Vagina (tissue), 2 donors: ENCODE results near the gene CPN1. TPM values are rescaled to one million over a fixed set of nuclear protein-coding genes. Genes with fewer than 3 reads are reported as not detected.

Experiments used
- DNase-seq, 2 donors: peaks; one replicate each; pipeline ENCODE4 v3.0.0-alpha.2; 2017; ENCODE audit errors: extremely low spot score in 2 of 2
- H3K27ac ChIP-seq: fragments of 200-600 bp; sonication (generic); one replicate; pipeline ENCODE4 v1.5.1; 2019
- H3K27me3 ChIP-seq: fragments of 200-600 bp; sonication (generic); one replicate; pipeline ENCODE4 v1.5.1; 2019
- H3K36me3 ChIP-seq, 2 donors: fragments of 200-600 bp; sonication (generic); one replicate each; pipeline ENCODE4 v1.5.1; 2017 to 2019
- H3K4me1 ChIP-seq: fragments of 200-600 bp; sonication (generic); one replicate; pipeline ENCODE4 v1.5.1; 2019
- H3K4me3 ChIP-seq, 2 donors: fragments of 200-600 bp; sonication (generic); 1 replicate in 1 of 2; 2 replicates in 1 of 2; pipeline ENCODE4 v1.5.1; 2016 to 2019
- H3K9me3 ChIP-seq: fragments of 200-600 bp; sonication (generic); one replicate; pipeline ENCODE4 v1.5.1; 2019
- CTCF ChIP-seq, 3 experiments: fragments of 450-650 bp in 2 of 3; fragments of 200-600 bp in 1 of 3; sonication (generic) in 1 of 3; IDR thresholded peaks; one replicate each; pipeline ENCODE4 v1.5.1; 2017 to 2019; ENCODE audit warnings: antibody characterized with exemption in 3 of 3, mild to moderate bottlenecking in 2 of 3, moderate library complexity in 2 of 3
- POLR2A ChIP-seq, 2 donors: fragments of 450-650 bp; IDR thresholded peaks; one replicate each; pipeline ENCODE4 v1.6.1; 2017; ENCODE audit warnings: antibody characterized with exemption in 2 of 2, mild to moderate bottlenecking in 2 of 2, moderate library complexity in 2 of 2
- POLR2AphosphoS5 ChIP-seq, 2 donors: sonication (generic); formaldehyde crosslinking; IDR thresholded peaks; one replicate each; pipeline ENCODE4 v1.9.0; 2017; ENCODE audit warnings: antibody characterized with exemption in 2 of 2, mild to moderate bottlenecking in 2 of 2, low read depth in 1 of 2; ENCODE audit not compliant: insufficient read depth in 1 of 2
- intact Hi-C: fragments of 100-400 bp; cut with DNase I; formaldehyde crosslinking; loops from one replicate; pipeline ENCODE4 v1.15.1; 2023
- total RNA-seq: library from RNA; depleted of rRNA; stranded (reverse); fragments of >200 nt; gene quantifications from one replicate; pipeline ENCODE4 v1.2.3, GENCODE V29; 2016

The CPN1 gene
- total RNA-seq, 1 donor from 2014 or later: not detected

- Histone ChIP-seq H3K4me1 (no peaks in the 10 kb centered on the region), H3K27me3 (no peaks in the 10 kb centered on the region), H3K36me3 (no peaks in the 10 kb centered on the region), H3K9me3 (no peaks in the 10 kb centered on the region), H3K27ac (no peak overlapping the region), H3K4me3 (no peak overlapping the region)
- intact Hi-C loops: no loop called here
- TF ChIP-seq CTCF (IDR thresholded peaks at IDR 0.05): no peak
- no peak for DNase-seq
Measured at GRCh38 chr10:100114460-100114859, 32.8 kb upstream of the CPN1 start.

- Histone ChIP-seq H3K27me3 (no peaks in the 10 kb centered on the region), H3K4me1 (no peaks in the 10 kb centered on the region), H3K27ac (no peak overlapping the region), H3K9me3 (no peaks in the 10 kb centered on the region), H3K36me3 (no peaks in the 10 kb centered on the region), H3K4me3 (no peak overlapping the region)
- no peak for DNase-seq
- intact Hi-C loops: no loop called here
- TF ChIP-seq CTCF (IDR thresholded peaks at IDR 0.05): no peak
- no peak for TF ChIP-seq POLR2A (IDR thresholded peaks at IDR 0.05)
- TF ChIP-seq POLR2AphosphoS5 (IDR thresholded peaks at IDR 0.05; ENCODE audit: insufficient read depth in 1 of 2, low read depth in 1 of 2): no peak
Measured at GRCh38 chr10:100109670-100110069, 28.0 kb upstream of the CPN1 start.

- Histone ChIP-seq H3K27me3 (no peaks in the 10 kb centered on the region), H3K4me3 (no peak overlapping the region), H3K9me3 (no peaks in the 10 kb centered on the region), H3K27ac (no peak overlapping the region), H3K36me3 (no peaks in the 10 kb centered on the region), H3K4me1 (no peaks in the 10 kb centered on the region)
- TF ChIP-seq CTCF (IDR thresholded peaks at IDR 0.05) (no peak), POLR2A (IDR thresholded peaks at IDR 0.05) (no peak), POLR2AphosphoS5 (IDR thresholded peaks at IDR 0.05; ENCODE audit: insufficient read depth in 1 of 2, low read depth in 1 of 2) (no peak)
- no peak for DNase-seq
- intact Hi-C loops: no loop called here
Measured at GRCh38 chr10:100106865-100107264, 25.2 kb upstream of the CPN1 start.

- no peak for DNase-seq
- intact Hi-C loops: no loop called here
- Histone ChIP-seq H3K27me3 (no peaks in the 10 kb centered on the region), H3K9me3 (no peaks in the 10 kb centered on the region), H3K27ac (no peak overlapping the region), H3K36me3 (no peaks in the 10 kb centered on the region), H3K4me1 (no peaks in the 10 kb centered on the region), H3K4me3 (no peak overlapping the region)
- TF ChIP-seq POLR2AphosphoS5 (IDR thresholded peaks at IDR 0.05; ENCODE audit: insufficient read depth in 1 of 2, low read depth in 1 of 2) (no peak), CTCF (IDR thresholded peaks at IDR 0.05) (no peak), POLR2A (IDR thresholded peaks at IDR 0.05) (no peak)
Measured at GRCh38 chr10:100104300-100104699, 22.6 kb upstream of the CPN1 start.

- H3K36me3 ChIP-seq: no peaks in the 10 kb centered on the region
- H3K4me1 ChIP-seq: no peaks in the 10 kb centered on the region
- H3K27me3 ChIP-seq: no peaks in the 10 kb centered on the region
- no peak overlapping the region for H3K27ac ChIP-seq
- intact Hi-C loops: no loop called here
- DNase-seq: no peak
- H3K4me3 ChIP-seq: no peak overlapping the region
- TF ChIP-seq CTCF (IDR thresholded peaks at IDR 0.05) (no peak), POLR2A (IDR thresholded peaks at IDR 0.05) (no peak), POLR2AphosphoS5 (IDR thresholded peaks at IDR 0.05; ENCODE audit: insufficient read depth in 1 of 2, low read depth in 1 of 2) (no peak)
- no peaks in the 10 kb centered on the region for H3K9me3 ChIP-seq
Measured at GRCh38 chr10:100103581-100103980, 21.9 kb upstream of the CPN1 start.
